ENCODE measurements around the gene CTBS.
"Not testable (repeated sequence)": the region's sequence is repeated elsewhere in the genome, so short reads cannot be mapped to it uniquely, and the experiment has no call there.

Gene CTBS

GRCh38 chr1:84573967-84574842 is at the start of gene CTBS:
Gene CTBS, minus strand, starts transcription at chr1:84574440. Its CDS starts 25 bp downstream, at chr1:84574415.
- peak; percentile 93 for DNase-seq

GRCh38 chr1:84621553-84621952 is 47.3 kb upstream of the CTBS start:
- no peak for DNase-seq

GRCh38 chr1:84620720-84621313 is 46.6 kb upstream of the CTBS start:
- DNase-seq, result peak; percentile 92

DNA sequence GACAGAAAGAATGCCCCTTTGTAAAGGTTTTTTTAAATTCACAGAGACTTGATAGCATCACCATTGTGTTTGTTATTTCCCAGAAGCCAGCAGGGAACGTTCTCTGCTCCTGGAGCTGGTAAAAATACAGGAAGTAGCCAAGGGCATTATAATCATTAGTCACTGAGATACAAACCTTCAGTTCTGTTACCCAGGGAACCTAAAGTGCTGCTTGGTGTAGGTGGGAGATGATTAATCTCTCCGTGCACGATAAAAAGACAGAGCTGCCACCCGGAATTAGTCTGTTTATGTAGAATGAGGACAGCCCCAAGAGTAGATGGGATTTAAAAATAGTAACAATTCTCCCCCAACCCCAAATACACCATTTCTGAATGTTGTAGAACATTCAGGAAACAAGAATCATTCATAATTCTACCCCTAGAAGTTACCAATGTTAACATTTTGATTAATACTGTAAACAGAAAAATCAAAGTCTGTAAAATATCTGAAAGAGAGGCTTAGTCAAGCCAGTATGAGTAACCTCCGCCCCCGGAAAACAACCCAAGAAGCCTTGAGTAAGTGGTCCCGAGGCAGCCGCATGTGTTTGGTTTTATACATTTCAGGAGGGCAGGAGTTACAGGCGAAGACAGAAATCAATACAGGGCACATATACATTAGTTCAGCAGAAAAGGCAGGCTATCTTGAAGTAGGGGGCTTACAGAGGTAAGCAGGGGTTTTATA is 45.3 kb upstream of the CTBS start:
- DNase-seq, result peak; percentile 82

DNA sequence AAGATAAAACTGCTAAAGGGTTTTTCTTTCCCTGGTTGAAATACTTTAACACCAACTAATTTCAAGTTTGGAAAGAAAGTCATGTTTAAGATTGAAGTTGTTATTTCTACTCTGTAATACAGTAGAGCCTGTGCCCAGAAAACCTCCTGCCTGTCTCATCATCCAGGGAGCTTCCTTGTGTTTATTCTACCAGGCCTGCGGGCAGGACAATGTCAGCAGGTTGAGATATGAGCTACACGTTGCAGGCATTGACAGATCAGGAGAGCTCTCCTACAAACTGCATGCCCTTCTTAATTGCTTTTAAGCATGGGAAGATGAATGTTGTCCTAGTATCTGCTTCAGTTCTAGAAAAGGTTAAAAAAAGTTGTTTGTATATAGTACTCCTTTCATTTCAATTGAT is 43.1 kb upstream of the CTBS start:
- no peak for DNase-seq

GRCh38 chr1:84615790-84616189 is 41.5 kb upstream of the CTBS start:
- DNase-seq, result no peak

GRCh38 chr1:84613887-84614286 is 39.6 kb upstream of the CTBS start:
- no peak for DNase-seq

GRCh38 chr1:84613026-84613425 is 38.8 kb upstream of the CTBS start:
- DNase-seq, result no peak

GRCh38 chr1:84611796-84612195 is 37.6 kb upstream of the CTBS start:
- no peak for DNase-seq

DNA sequence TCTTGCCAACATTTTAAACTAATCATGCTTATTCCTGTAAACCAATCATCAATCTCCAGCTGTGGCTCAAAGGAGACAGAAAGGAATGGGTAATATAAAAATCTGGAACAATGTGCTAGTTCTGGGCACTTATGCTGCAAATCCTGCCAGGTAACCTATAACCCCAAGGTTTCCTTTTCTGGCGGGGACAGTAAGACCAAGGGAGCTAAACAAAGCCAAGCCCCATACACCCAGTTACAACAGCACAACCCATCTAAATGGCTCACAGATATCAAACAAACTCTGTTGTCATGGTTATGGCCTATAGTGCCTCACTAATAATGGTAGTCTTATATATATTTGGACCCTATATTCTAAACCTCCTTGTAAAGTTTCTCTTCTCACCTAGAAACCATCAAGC is 36.9 kb upstream of the CTBS start:
- DNase-seq, result no peak

DNA sequence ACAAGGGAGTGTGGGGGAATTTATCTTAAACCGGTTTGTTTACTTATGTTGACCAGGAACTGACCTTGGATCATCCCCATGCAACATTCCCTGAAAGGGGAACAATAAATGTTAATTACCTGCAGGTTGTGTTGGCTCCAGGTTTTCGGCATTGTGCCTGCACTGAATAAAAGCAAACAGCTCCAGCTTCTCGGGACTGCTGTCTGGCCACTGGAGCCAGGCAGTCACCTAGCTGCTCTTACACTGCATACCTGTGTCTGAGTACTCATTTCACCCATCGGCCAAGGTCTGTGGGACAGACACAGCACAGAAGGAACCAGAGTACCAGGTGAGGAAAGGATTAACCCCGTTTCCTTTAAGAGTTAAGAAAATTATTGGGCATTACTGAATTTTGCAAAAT is 32.7 kb upstream of the CTBS start:
- no peak for DNase-seq

- no peak for DNase-seq
Measured at GRCh38 chr1:84605157-84605556, 30.9 kb upstream of the CTBS start.

- DNase-seq, result no peak
Measured at GRCh38 chr1:84603941-84604830, 29.9 kb upstream of the CTBS start.

- no peak for DNase-seq
Measured at GRCh38 chr1:84603223-84603622, 29.0 kb upstream of the CTBS start.

DNA sequence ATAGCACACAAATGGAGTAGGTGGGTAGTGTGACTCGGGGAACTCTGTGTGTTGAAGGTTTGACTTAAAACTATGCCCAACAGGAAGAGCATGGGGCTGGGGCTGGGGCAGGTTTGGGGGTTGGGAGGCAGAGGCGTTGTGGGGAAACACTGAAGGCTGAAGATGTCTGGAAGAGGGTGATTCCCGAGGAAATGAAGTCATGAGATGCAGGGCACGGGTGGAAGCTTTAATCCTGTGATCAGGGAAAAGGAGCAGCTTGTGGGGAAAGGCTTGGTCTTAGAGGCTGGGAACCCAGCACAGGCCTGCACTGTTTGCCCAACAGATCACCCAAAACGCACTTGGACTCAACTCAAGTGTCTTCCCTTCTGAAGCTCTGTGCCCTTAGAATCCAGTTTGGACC is 26.6 kb upstream of the CTBS start:
- DNase-seq, result no peak

DNA sequence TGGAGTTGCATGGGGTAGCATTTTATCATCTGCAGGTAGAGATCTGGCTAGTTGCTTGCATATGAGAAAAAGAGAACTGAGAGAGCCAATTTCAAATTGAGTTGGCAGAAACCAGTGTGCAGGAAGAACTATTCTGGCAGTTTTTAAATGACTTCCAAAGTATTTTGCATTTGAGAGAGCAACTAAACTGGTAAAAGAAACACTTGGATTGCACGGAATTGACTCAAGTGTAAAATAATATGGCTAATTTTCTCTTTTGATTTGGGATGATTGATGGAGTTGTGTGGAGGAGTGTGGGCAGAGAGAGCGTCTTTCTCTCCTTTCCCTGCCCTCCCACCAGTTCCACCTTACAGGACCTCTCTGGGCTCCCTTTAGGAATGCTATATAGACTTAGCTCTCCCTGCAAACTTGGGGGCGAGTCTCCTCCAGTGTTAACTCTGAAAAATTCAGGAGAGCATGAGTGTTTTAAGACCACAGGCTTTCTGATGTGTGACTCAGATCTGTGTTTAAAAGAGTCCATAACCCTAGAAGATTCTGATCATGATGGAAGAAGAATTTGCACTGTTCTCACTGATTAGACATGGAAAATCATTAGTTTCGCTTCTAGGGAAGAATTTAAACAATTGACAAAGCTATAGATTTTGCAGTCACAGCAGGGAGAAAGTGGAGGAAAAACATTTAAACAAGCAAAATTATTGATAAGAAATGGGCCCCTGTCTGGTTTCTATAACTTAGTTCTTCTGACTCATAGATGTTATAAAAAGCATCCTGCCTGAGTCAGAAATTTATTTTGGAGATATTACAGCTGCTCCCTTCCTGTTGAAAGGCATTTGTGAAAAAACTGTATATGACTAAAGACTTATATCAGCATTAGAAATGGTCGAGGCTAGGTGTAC is 24.9 kb upstream of the CTBS start:
- no peak for DNase-seq

GRCh38 chr1:84598418-84598817 is 24.2 kb upstream of the CTBS start:
- DNase-seq, result no peak

DNA sequence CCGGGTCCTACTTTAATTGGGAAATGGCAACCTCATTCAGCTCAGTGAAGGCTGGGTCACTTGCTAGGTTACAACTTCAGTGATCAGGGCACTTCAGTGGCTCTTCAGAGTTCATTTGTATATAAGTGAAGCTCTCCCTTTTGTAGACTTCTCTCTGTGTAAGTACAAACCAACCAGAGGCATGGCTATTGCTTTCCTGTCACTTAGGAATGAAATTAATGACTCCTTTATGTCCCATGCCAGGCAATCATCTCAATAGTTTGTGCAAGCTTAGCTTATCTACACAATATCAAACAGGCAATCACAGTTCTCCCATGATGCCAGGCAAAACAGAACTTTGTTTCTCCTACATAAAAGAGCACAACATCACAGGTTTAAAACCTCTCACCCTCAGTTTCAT is 22.8 kb upstream of the CTBS start:
- DNase-seq, result no peak

- DNase-seq, result not testable (repeated sequence)
Measured at GRCh38 chr1:84594959-84595358, 20.7 kb upstream of the CTBS start.

DNA sequence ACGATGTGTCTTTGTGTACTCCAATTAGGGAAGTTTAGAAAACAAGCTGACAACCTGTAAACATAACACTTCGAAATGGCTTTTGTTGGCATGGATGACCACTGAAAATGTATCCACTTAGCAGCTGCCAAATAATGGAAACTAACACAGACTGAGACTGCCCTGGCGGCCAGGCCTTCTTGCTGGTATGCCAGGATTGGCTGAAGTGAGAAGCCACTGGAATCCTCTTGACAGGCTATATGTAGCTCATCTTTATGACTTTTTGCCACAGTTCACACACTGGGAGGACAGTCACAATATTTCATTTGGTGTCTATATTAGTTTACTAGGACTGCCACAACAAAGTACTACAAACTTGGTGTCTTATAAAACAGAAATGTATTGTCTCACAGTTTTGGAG is 12.9 kb upstream of the CTBS start:
- DNase-seq, result no peak

GRCh38 chr1:84585803-84586202 is 11.6 kb upstream of the CTBS start:
- no peak for DNase-seq

GRCh38 chr1:84584126-84584525 is 9.9 kb upstream of the CTBS start:
- no peak for DNase-seq

All from activated effector memory CD4-positive, alpha-beta T cell treated with anti-CD3 and anti-CD28 coated beads, Interleukin-2, amount 50 U/mL, for 16 hours (primary cell).